GM21381 (cell line): ENCODE measurements around the gene MTHFD1.
"Not testable (repeated sequence)": the region's sequence is repeated elsewhere in the genome, so short reads cannot be mapped to it uniquely, and the experiment has no call there.

Source experiments
- ATAC-seq: cut with Tn5 transposase; IDR thresholded peaks from one replicate; pipeline ENCODE4 v1.9.1; 2021; ENCODE audit warnings: mild to moderate bottlenecking, moderate library complexity; ENCODE audit not compliant: unreplicated experiment

The MTHFD1 gene

DNA sequence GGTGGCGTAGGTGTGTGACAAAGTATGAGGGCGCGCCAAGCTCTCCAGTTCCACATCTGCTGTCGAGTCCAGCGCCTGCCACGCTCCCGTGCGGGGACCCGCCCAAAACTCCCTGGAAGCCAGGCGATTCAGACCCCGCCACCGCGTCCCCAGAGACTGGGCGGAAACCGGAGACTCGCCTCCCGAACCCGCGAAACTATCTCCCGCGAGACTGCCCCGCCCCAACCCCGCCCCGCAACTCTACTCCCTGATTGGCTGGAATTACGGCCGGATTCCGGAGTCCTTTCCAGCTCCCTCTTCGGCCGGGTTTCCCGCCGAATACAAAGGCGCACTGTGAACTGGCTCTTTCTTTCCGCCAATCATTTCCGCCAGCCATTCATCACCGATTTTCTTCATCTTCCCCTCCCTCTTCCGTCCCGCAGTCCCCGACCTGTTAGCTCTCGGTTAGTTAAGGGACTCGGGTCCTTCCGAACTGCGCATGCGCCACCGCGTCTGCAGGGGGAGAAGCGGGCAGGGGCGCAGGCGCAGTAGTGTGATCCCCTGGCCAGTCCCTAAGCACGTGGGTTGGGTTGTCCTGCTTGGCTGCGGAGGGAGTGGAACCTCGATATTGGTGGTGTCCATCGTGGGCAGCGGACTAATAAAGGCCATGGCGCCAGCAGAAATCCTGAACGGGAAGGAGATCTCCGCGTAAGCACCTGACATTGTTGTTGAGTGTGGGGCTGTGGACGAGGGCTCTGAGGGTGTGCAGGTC is at the start of gene MTHFD1:
Gene MTHFD1 (plus strand): TSS at position 572 of the 751 bp plus-strand sequence. CDS start 75 bp downstream, at position 647.
- peak; percentile 80 for ATAC-seq

DNA sequence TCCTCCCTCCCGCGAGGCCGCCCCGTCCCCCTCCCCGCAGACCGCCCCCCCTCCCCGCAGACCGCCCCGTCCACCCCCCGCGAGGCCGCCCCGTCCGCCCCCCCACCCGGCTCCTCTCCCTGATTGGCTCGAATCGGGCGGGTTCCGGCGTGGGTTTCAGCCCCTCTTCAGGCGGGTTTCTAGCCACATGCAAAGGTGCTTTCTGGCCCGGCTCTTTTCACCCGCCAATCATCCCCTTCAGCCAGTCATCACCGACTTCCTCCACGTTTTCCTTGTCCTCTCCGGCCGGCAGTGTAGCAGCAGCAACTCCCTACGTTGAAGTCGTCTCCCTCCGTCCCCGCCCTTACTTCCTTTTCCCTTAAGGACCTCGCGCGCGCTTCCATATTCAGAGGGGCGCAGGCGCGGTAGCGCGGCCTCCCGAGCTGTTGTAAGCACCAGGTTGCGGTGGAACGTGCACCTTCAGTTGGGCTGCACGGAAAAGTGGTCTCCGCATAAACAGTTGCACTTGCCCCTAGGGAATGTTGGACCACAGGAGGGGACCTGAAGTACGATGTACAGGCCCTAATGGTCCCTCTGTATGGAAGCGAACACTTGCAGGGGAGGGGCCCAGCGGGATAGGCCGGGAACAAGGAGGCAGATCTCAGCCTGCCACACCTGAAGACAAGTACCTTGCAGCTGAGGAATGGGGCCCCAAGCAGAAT is 49.4 kb upstream of the MTHFD1 start:
- ATAC-seq: peak; percentile 86

DNA sequence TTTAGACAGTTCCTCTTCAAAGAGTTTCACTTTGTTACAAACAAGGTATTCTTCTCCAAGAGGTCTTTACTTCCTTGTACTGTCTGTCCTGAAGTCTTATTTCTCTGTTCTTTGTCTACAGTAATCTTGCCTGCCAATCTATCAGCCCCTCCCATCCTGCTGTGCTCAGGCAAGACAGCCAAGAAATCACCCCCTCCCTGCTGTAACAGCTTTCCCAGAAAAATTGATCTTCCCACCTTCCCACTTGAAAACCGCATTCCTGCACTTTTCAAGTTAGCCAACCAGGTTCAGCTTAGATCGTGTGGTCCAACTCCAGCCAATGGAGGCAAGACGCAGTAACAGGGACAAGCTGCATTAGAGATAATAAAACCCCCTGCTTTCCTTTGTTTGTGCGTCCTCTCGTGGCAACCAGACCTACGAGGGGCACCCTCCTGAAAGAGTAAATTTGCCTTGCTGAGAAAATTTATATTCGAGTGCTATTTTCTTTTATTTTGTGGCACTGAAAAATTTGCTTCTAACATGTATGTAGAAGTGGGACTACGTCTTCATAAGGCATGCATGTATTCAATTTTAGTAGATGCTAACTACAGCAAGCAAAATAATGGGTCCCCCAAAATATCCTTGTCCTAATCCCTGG is 47.5 kb upstream of the MTHFD1 start:
- no peak for ATAC-seq

DNA sequence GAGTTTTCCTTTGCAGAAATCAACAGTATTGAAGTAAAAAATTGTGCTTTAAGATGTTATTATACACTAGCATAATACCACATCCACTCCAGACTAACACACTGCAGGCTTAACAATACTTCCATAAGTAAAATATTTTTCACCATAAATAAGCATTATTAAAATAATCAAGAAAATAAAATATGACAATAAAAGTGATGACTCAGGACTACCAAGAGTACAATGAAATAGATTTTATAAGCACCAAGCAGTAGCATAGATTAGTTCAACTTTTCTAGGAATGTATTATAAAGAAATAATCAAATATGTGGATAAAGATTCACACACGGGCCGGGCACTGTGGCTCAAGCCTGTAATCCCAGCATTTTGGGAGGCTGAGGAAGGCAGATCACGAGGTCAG is 40.4 kb upstream of the MTHFD1 start:
- ATAC-seq: no peak

DNA sequence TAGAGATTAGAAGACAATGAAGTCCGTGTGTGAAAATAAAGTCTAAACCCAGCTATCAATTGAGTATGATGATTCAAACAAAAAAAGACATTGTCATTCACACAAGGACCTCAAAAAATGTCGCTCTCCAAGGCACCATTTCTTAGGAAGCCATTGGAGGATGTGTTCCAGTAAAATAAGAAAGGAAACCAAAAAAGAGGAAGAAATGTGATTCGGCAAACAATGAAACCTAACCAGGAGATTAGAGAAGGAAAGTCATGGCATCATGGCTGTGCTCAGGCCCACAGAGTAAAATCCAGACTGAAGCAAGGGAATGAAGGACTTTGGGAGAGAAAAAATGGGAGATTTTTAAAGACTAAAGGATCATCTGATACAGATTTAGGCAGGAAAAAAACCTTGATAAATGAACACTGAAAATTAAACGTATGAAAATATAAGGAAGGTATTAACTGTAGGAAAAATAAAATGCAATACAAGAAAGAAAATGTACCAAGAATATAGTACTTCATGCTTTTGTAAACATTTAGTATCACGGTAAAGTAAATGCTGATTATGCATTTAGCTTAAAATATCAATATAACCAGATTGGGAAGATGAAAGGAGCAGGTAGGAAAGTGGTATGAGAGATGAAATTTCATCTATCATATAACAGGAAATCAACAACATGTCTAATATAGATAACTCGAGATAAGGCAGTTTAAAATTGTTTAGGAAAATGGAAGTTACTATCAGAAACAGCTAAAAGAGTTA is 38.2 kb upstream of the MTHFD1 start:
- ATAC-seq: no peak

DNA sequence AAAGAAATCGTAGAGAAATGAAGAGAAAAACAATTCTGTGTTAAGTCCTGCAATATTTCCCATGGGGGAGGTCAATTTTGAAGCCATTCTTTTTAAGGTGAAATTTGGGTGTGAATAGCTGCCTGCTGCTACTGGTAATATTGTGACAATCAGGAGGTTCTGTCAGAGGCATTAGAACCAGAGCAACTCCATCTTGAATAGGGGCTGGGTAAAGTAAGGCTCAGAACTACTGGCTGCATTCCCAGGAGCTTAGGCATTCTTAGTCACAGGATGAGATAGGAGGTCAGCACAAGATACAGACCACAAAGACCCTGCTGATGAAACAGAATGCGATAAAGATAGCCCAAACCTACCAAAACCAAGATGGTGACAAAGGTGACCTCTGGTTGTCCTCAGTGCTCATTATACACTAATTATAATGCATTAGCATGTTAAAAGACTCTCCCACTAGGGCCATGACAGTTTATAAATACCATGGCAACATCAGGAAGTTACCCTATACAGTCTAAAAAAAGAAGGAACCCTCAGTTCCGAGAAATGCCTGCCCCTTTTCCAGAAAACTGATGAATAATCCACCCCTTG is 24.8 kb upstream of the MTHFD1 start:
- ATAC-seq: no peak

DNA sequence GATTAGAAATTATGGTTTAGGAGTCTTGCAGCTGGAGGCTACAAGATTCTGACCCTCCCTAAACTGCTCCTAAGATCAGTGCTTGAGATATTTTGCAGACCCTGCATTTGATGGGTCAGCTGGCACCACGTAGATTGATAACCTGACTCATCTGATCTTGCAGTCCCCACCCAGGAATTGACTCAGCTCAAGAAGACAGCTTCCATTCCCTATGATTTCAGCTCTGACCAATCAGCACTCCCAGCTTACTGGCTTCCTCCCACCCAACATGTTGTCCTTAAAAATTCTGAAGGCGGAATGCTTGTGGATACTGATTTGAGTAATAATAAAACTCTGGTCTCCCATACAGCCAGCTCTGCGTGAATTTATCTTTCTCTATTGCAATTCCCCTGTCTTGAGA is 23.2 kb upstream of the MTHFD1 start:
- no peak for ATAC-seq

DNA sequence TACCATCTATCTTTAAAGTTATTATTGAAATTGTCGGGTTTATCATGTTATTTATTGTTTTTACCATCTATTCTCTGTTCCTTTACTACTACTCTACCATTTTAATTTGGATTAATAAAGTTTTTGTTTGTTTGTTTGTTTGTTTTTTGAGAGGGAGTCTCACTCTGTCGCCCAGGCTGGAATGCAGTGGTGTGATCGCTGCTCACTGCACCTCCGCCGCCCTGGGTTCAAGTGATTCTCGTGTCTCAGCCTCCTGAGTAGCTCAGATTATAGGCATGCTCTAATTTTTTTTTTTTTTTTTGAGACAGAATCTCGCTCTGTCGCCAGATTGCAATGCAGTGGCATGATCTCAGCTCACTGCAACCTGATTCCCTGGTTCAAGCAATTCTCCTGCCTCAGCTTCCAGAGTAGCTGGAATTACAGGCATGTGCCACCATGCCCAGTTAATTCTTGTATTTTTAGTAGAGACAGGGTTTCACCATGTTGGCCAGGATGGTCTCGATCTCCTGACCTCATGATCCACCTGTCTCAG is 22.7 kb upstream of the MTHFD1 start:
- not testable (repeated sequence) for ATAC-seq

DNA sequence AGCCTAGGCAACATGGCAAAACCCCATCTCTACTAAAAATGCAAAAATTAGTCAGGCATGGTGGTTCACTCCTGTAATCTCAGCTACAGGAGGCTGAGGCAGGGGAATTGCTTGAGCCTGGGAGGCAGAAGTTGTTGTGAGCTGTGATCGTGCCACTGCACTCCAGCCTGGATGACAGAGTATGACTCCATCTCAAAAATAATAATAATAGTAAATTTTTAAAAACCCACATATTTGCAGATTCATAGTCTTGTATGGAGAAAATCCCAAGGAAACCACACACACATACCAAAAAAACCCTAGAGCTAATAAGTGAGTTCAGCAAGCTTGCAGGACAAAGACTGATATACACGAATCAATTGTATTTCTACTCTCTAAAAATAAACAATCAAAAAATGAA is 19.0 kb upstream of the MTHFD1 start:
- no peak for ATAC-seq

DNA sequence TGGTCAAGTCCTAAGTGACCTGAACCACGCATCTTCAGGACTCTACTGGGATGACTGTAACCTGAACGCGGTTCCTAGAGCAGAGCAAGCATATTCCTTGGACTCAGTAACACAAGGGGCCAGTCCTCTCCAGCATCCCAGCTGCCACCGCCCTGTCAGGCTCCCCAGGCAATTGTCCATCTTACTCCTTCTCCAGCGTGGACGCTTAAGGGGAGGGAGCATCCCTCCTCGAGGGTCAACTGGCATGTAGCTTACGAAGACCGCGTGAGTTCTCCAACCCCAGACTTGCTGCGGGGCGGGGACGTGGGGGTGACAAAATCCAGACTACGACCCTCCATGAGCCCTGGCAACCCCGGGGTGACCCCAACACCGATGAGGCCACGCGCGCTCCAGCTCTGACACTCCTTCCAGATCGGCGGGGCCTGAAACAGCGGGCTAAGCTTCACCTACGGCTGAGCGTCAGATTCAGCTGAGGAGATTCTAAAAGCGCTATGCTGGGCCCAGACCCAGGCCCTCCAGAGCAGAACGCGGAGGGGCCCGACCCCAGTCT is 846 bp upstream of the MTHFD1 start:
- ATAC-seq: peak; percentile 3

DNA sequence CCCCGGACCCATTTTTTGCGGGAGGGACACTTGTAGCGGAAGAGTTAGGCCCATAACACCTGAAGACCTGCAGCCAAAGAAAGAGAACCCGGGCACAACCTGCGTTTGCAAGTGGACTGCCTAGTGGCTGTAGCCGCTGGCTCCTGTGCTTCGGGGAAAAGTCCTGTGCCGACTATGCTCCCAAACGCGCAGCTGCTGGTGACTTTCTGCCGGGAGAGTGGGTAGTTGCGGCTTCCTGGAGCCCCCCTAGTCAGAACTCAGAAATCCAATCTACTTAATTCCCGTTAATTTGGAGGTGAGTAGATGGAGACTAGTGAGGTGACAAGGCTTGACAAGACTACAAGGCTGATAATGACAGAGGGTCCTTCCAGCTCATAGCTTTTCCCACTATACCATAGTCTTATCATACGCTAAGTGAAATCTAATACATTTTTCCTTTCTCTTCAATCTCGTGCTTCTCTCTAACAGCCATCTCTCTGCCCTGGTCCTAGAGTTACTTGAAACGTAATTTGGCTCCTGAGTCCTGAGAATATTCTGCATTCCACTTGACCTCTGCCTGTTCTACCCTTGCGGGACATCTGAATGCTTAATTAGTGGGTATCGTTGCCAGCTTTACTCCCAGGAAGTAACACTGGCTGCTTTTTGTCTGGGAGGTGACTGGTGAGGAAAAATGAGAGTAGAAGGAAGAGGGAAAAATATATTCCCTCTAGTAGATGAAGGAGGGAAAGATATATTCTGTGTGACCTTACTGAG is 556 bp downstream of the MTHFD1 start:
- no peak for ATAC-seq

DNA sequence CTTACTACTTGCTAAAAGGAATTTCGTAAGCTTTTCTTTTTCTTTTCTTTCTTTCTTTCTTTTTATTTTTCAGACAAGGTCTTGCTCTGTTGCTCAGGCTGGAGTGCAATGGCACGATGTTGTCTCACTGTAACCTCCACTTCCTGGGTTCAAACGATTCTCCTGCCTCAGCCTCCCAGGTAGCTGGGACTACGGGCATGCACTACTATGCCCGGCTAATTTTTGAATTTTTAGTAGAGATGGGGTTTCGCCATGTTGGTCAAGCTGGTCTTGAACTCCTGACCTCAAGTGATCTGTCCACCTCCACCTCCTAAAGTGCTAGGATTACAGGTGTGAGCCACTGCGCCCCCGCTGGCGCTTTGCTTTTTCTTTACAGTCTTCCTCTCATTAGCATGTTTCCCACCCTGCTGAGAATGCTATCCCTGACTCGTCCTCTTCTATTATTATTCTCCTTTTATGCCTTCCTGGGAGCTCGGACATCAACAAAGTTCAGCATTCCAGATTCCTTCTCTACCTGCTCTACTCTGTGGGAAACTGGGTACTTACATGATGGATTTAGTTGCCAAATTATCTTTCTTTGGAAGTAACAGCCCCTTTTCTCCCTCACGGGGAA is 3.1 kb downstream of the MTHFD1 start:
- ATAC-seq: no peak

DNA sequence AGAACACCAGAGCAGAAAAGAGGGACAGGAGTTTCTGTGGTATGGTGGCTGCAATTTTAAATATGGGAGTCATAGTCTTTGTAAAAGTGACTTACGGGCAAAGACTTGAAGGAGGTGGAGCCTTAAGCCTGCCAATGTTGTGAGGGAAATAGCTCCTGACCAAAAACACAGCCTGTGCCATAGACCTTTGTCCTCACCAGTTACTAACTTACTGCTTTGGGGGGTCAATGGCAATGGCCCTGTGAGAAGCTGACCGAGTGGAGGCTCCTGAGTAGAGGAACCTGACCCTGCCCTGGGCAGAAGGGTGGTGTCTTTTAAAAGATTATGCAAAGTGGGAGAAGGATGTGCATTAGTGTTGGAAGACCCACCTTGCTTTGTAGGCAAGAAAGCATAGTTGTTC is 3.8 kb downstream of the MTHFD1 start:
- ATAC-seq: no peak

DNA sequence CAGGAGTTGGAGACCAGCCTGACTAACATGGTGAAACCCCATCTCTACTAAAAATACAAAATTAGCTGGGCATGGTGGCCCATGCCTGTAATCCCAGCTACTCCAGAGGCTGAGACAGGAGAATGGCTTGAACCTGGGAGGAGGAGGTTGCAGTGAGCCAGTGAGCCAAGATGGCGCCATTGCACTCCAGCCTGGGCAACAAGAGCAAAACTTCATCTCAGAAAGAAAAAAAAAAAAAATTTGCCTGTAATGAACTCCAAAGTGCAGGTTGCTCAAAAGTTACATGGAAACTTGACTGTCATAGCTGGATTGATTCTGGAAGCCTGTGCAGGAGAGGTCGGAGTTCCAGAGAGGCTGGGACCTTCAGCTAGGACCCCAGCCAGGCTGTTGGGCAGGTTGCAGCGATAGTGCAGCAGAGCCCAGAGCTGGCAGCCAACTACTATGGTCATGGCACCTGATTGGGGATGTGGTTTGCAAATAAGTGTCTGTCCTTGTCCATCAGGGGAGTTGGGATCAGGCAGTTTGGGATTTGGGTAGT is 5.1 kb downstream of the MTHFD1 start:
- ATAC-seq: not testable (repeated sequence)

DNA sequence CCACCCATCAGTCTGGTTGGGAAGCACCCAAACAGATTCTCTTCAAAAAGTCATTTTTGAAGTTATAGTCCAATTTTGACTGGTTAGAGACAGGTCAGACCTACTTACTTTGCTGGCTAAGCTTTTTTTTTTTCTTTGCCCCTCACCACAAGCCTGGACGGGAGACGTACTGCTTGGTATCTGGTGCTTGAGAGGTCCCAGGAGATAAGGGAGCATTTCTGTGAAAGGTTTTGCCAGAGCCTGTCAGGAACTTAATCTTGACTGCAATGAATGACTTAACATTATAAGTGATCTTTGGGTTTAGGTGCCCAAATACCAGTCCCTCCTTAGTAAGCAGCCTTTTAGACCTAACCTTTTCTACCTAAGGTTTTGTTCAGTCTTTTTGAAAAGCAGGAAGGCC is 6.3 kb downstream of the MTHFD1 start:
- ATAC-seq: no peak

DNA sequence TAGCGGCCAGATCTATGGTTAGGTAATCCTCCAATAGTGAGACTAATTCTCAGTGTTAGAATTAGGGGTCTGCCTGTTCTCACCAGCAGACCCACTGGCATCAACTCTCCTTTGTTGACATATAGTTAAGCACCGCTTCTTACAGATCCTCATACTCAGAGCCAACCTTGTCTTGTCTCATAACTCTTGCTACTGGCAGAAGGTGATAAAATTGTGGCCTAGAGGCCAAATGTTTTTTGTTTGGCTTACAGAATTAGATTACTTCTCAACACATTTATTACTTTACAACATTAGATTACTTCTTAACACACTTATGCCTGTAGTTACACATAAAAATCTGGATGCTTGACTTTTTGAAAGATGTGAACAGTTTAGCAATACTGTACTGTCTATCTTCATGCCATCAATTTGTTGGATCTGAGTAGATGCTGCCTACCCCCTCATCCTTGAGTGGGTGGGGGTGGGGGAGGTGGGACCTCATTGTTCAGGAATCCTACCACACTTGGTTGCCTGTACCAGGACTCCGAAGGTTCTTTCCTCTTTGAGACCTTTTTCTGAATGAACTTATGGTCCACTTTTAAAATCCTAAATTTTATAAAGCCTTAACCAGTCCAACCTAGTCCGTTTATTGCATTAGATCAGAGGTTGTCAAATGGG is 7.0 kb downstream of the MTHFD1 start:
- no peak for ATAC-seq

DNA sequence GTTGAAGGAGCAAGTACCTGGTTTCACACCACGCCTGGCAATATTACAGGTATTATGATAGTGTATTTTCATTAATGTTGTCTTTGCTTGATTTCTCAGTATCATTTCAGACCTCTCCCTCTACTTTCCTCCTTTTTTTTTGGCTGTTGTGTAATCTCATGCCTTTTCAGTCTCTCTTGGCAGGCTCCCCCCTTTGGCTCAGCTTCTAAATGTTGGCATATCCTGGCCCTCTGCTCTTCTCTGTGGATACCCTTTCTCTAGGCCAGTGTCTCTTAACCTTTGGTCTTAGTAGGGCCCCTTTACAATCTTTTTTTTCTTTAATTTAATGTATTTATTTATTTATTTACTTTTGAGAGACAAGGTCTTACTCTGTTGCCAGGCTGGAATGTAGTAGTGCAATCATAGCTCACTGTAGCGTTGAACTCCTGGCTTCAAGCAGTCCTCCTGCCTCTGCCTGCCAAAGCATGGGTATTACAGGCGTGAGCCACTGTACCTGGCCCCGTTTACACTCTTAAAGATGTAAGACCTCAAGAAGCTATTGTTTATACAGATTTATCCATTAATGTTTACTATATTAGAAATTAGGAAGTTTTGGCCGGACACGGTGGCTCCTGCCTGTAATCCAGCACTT is 12.8 kb downstream of the MTHFD1 start:
- no peak for ATAC-seq

DNA sequence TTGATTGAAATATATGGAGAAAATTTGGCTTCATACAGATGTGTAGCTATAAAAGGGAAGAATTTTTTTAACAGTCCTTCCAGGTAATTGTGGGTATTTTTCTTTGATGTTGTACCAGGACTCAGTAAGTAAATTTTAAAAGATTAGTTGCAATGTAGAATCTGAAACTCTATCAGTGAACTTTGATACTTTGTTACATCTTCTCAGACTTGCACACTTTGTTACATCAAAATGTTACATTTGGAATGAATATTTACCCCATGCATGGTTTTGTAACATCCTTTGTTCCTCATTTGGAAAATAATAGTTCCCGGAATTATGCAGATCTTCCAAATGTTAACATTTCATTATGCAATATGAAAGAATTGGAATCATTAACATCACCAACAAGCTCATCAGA is 13.8 kb downstream of the MTHFD1 start:
- ATAC-seq: no peak
